BJ (cell line): ENCODE results near the gene CCR7. TPM values are rescaled to one million over a fixed set of nuclear protein-coding genes. Genes with fewer than 3 reads are reported as not detected.

ENCODE experiments used
- CTCF ChIA-PET: fragments of 350-600 bp; formaldehyde crosslinking; extraction: SDS; loops from one replicate; lab custom pipeline; 2021; ENCODE audit warnings: antibody characterized with exemption, inconsistent platforms; lab: Yijun Ruan, JAX
- POLR2A ChIA-PET: fragments of 300-600 bp; sonication (Branson Sonifier 250); formaldehyde crosslinking; extraction: SDS; loops from one replicate; lab custom pipeline; 2021; ENCODE audit warnings: antibody characterized with exemption; lab: Charles Lee
- DNase-seq: peaks from one replicate; pipeline ENCODE4 v3.0.0-alpha.2; 2011; ENCODE audit warnings: low read depth
- H3K27me3 ChIP-seq: 2 replicates; pipeline ENCODE4 v1.6.0; 2011; ENCODE audit warnings: low read length; ENCODE audit not compliant: control insufficient read depth, insufficient read depth
- H3K36me3 ChIP-seq: 2 replicates; pipeline ENCODE4 v1.5.1; 2011; ENCODE audit warnings: low read length; ENCODE audit not compliant: control insufficient read depth, insufficient read depth
- H3K4me3 ChIP-seq: 2 replicates; pipeline ENCODE4 v1.5.1; 2011; ENCODE audit warnings: low read depth, mild to moderate bottlenecking, control low read depth, low read length
- CTCF ChIP-seq: IDR thresholded peaks from 2 replicates; pipeline ENCODE4 v1.5.1; 2011; ENCODE audit warnings: low read depth, mild to moderate bottlenecking, control low read depth, inconsistent platforms, low read length, moderate library complexity; ENCODE audit not compliant: insufficient read depth
- polyA plus RNA-seq: library from polyadenylated mRNA; depleted of rRNA; stranded (reverse); fragments of >200 nt; gene quantifications from 2 replicates; pipeline ENCODE4 v1.2.3, GENCODE V29; 2011

The CCR7 gene
- polyA plus RNA-seq, 1 experiment: 0.45 TPM

GRCh38 chr17:40529991-40530390 lies 35.3 kb downstream of the CCR7 start:
- CTCF ChIA-PET: interaction anchor here (1.2 to 16.8 kb wide), 4 partner anchors 26 to 173 kb away, joined by 4 to 382 read pairs (median 91); partner anchors contain the start of gene IGFBP4
- no peak for TF ChIP-seq CTCF
- H3K27me3 ChIP-seq: no peaks in the 10 kb centered on the region
- no peak overlapping the region for H3K4me3 ChIP-seq
- POLR2A ChIA-PET: no interaction called here
- H3K36me3 ChIP-seq: no peaks in the 10 kb centered on the region
- no peak for DNase-seq

- ChIA-PET POLR2A (no interaction called here), CTCF (interaction anchor here (1.1 to 16.8 kb wide), 4 partner anchors 27 to 87 kb away, joined by 3 to 382 read pairs (median 58); partner anchors contain the start of gene IGFBP4)
- Histone ChIP-seq H3K27me3 (no peaks in the 10 kb centered on the region), H3K4me3 (no peak overlapping the region), H3K36me3 (no peaks in the 10 kb centered on the region)
- no peak for DNase-seq
- TF ChIP-seq CTCF: no peak
Observed at GRCh38 chr17:40528692-40529417, 36.4 kb downstream of the CCR7 start.

- ChIA-PET CTCF (interaction anchor here (1.2 to 10.6 kb wide), 4 partner anchors 33 to 128 kb away, joined by 5 to 113 read pairs (median 8); partner anchors contain the start of gene IGFBP4), POLR2A (no interaction called here)
- Histone ChIP-seq H3K36me3 (no peaks in the 10 kb centered on the region), H3K27me3 (no peaks in the 10 kb centered on the region), H3K4me3 (no peak overlapping the region)
- no peak for DNase-seq
- TF ChIP-seq CTCF: no peak
Observed at GRCh38 chr17:40526668-40527067, 38.6 kb downstream of the CCR7 start.

- no peak for DNase-seq
- ChIA-PET POLR2A (no interaction called here), CTCF (interaction anchor here (0.8 to 3.1 kb wide), 4 partner anchors 35 to 84 kb away, joined by 3 to 11 read pairs (median 7); no protein-coding TSS in a partner anchor)
- Histone ChIP-seq H3K27me3 (no peaks in the 10 kb centered on the region), H3K36me3 (no peaks in the 10 kb centered on the region), H3K4me3 (no peak overlapping the region)
- no peak for TF ChIP-seq CTCF
Observed at GRCh38 chr17:40525294-40525693, 40.0 kb downstream of the CCR7 start.

- Histone ChIP-seq H3K36me3 (no peaks in the 10 kb centered on the region), H3K4me3 (no peak overlapping the region), H3K27me3 (no peaks in the 10 kb centered on the region)
- no peak for DNase-seq
- ChIA-PET POLR2A (no interaction called here), CTCF (interaction anchor here (1.0 to 3.1 kb wide), 4 partner anchors 9 to 83 kb away, joined by 5 to 11 read pairs (median 9); no protein-coding TSS in a partner anchor)
- no peak for TF ChIP-seq CTCF
Observed at GRCh38 chr17:40524243-40524965, 40.9 kb downstream of the CCR7 start.
